GM06990 (cell line): Measurements from ENCODE around the gene CERS6.
"Not testable (repeated sequence)": the region's sequence is repeated elsewhere in the genome, so short reads cannot be mapped to it uniquely, and the experiment has no call there.

Experiments
- DNase-seq: peaks from one replicate; pipeline ENCODE4 v3.0.0-alpha.2; 2011; ENCODE audit not compliant: insufficient read length; ENCODE audit errors: extremely low read depth
- H3K27me3 ChIP-seq: replicated peaks from 2 replicates; pipeline ENCODE4 v1.6.0; 2011; ENCODE audit warnings: low read length; ENCODE audit not compliant: control insufficient read depth, insufficient read depth
- H3K36me3 ChIP-seq: 2 replicates; pipeline ENCODE4 v1.5.1; 2011; ENCODE audit warnings: low read length; ENCODE audit not compliant: control insufficient read depth, insufficient read depth
- H3K4me3 ChIP-seq: replicated peaks from 2 replicates; pipeline ENCODE4 v1.5.1; 2011; ENCODE audit warnings: low read depth, mild to moderate bottlenecking, control low read depth, low read length
- TF ChIP-seq, protein P1 (sequence below): IDR thresholded peaks from 2 replicates; pipeline ENCODE4 v1.5.1; 2011; ENCODE audit warnings: low read length, control low read depth, mild to moderate bottlenecking, inconsistent platforms; ENCODE audit not compliant: insufficient read depth, poor library complexity, severe bottlenecking

Gene CERS6

DNA sequence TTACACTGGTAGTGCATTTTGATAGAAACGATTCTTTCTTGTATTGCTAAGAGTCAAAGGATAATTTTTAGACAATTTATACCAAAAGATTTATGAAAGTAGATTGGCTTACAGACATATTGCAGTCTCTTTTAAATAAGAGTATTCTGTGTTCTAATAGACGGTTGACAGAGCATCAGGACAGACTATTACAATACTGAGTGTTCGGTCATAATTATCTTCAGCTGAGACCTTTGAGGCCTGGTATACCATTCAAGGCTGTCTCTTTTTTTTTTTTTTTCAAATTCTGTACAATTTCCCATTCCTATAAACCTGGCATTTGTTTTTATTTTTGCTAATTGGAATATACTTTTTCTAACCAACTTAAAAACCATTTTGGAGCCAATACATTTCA lies 205.8 kb downstream of the CERS6 start:
- DNase-seq = no peak
- no peaks in the 10 kb centered on the region for H3K36me3 ChIP-seq
- no peak overlapping the region for H3K4me3 ChIP-seq
- TF ChIP-seq, protein P1, sequence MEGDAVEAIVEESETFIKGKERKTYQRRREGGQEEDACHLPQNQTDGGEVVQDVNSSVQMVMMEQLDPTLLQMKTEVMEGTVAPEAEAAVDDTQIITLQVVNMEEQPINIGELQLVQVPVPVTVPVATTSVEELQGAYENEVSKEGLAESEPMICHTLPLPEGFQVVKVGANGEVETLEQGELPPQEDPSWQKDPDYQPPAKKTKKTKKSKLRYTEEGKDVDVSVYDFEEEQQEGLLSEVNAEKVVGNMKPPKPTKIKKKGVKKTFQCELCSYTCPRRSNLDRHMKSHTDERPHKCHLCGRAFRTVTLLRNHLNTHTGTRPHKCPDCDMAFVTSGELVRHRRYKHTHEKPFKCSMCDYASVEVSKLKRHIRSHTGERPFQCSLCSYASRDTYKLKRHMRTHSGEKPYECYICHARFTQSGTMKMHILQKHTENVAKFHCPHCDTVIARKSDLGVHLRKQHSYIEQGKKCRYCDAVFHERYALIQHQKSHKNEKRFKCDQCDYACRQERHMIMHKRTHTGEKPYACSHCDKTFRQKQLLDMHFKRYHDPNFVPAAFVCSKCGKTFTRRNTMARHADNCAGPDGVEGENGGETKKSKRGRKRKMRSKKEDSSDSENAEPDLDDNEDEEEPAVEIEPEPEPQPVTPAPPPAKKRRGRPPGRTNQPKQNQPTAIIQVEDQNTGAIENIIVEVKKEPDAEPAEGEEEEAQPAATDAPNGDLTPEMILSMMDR = no peak
- H3K27me3 ChIP-seq = no peaks in the 10 kb centered on the region

DNA sequence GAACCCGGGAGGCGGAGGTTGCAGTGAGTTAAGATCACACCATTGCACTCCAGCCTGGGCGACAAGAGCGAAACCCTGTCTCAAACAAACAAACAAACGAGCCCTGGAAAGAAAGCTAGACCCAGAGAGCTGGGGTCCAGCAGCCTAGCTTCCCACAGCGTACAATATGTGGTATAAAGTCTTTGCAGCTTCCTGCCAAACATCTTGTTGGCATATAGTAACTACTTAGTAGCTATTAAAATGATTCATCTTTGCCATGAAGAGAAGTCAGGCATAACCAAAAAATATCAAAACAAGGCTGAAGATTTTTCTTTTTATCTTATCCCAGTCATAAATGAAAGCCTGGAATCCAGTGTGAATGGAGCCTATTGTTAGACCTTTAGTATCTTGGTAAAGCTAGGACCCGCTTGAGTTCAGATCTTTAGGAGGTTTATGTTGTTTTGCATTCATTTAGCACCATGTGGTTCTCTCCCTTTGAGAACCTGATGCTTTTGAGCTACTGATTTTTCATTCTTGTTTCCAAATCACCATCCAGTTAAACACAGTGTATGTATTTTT lies 206.7 kb downstream of the CERS6 start:
- no peak for DNase-seq
- no peaks in the 10 kb centered on the region for H3K36me3 ChIP-seq
- H3K27me3 ChIP-seq = no peaks in the 10 kb centered on the region
- no peak overlapping the region for H3K4me3 ChIP-seq
- TF ChIP-seq, protein P1 = no peak

DNA sequence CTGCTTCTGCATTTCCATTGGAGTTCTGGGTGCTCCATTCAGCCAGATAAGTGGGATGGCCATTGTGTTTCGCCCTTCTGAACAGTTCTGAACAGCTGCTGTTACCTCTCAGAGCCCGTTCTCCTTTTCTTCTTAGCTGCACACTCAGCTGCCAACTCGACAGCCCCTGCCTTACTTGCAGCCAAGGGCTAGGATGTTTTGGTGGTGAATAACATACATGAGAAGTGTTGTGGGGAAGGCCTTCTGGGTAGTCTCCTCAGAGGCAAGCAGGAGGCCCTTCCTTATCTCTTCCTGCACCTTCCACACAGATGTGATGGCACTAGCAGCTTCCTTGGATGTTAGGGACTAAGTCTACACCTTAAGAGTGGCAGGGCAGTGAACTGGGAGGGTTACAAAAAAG lies 207.9 kb downstream of the CERS6 start:
- TF ChIP-seq, protein P1 = no peak
- no peaks in the 10 kb centered on the region for H3K27me3 ChIP-seq
- H3K4me3 ChIP-seq = no peak overlapping the region
- no peak for DNase-seq
- H3K36me3 ChIP-seq = no peaks in the 10 kb centered on the region

DNA sequence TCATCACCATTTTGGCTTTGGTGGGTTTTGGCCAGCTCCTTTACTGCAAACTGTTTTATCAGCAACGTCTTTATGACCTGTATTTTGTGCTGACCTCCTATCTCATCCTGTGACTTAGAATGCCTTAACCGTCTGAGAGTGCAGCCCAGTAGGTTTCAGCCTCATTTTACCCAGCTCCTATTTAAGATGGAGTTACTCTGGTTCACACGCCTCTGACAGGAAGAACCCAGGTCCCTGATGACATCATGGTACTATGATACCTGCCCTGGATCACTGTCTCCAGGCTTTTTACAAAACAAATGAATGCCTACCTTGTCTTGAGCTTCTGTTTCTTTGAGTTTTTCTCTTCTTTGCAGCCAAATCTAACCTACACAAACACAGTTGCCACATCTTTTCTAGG lies 208.6 kb downstream of the CERS6 start:
- not testable (repeated sequence) for DNase-seq, H3K4me3 ChIP-seq, H3K36me3 ChIP-seq, H3K27me3 ChIP-seq

DNA sequence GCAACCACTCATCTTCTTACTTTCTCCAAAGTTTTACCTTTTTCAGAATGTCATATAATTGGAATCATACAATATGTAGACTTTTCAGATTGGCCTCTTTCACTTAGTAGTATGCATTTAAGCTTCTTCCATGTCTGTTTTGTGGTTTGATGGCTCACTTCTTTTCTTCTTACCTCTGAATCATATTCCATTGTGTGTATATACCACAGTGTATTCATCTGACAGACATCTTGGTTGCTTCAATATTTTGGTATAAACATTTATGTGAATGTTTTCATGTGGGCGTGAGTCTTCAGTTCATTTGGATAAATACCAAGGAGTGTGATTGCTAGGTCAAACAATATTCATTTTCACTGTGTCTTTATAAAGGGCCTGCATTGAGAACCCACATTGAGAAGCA lies 210.3 kb downstream of the CERS6 start:
- Histone ChIP-seq H3K4me3 (no peak overlapping the region), H3K27me3 (no peaks in the 10 kb centered on the region), H3K36me3 (no peaks in the 10 kb centered on the region)
- DNase-seq = no peak
- TF ChIP-seq, protein P1 = no peak

DNA sequence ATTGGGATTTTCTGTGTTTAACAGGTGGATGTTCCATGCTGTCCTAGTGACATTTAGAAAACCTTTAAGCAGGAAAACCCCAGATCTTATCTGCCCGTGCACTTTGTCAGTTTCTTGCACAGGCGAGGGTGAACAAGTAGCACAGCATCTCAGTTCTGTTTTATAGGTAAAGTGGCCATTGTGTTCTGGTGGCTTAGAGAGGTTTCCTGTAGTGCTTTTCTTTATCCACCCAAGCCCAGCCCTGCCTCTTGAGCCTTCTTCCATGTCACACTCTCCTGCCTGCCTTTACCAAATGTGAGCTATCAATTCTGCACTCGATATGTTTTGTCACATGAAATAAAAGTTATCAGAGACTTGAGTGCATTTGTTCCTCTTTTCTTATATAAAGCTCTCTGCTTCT lies 211.1 kb downstream of the CERS6 start:
- H3K36me3 ChIP-seq = no peaks in the 10 kb centered on the region

More for the DNA sequence above, 211.1 kb downstream of the CERS6 start:
- TF ChIP-seq, protein P1 = no peak
- H3K4me3 ChIP-seq = no peak overlapping the region
- no peaks in the 10 kb centered on the region for H3K27me3 ChIP-seq
- no peak for DNase-seq
